ENCODE data around the gene CDH13. TPM values are rescaled to one million over a fixed set of nuclear protein-coding genes. Genes with fewer than 3 reads are reported as not detected.

Gene CDH13
- total and polyA plus RNA-seq, 2 experiments from 2014 or later = 1.6 to 4.4 TPM

DNA sequence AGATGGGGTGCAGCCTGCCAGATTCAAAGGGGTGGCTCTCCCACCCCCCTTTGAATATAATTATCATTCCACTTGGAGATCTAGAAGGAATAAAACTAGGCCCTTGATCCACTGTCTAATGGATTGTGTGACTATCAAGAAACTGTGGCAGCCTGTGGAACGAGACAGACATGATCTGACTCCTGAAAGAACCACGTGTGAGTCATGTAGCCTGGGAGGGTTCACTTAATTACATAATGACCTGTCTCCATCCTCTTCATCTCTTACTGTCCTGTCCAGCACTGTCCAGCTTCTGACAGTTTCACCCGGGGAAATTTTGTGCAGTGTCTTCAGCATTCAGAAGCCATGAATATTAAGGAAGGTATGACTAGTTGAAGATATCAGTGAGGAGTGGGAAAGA is 43.3 kb upstream of the CDH13 start (continued):
- TF ChIP-seq, protein P1, sequence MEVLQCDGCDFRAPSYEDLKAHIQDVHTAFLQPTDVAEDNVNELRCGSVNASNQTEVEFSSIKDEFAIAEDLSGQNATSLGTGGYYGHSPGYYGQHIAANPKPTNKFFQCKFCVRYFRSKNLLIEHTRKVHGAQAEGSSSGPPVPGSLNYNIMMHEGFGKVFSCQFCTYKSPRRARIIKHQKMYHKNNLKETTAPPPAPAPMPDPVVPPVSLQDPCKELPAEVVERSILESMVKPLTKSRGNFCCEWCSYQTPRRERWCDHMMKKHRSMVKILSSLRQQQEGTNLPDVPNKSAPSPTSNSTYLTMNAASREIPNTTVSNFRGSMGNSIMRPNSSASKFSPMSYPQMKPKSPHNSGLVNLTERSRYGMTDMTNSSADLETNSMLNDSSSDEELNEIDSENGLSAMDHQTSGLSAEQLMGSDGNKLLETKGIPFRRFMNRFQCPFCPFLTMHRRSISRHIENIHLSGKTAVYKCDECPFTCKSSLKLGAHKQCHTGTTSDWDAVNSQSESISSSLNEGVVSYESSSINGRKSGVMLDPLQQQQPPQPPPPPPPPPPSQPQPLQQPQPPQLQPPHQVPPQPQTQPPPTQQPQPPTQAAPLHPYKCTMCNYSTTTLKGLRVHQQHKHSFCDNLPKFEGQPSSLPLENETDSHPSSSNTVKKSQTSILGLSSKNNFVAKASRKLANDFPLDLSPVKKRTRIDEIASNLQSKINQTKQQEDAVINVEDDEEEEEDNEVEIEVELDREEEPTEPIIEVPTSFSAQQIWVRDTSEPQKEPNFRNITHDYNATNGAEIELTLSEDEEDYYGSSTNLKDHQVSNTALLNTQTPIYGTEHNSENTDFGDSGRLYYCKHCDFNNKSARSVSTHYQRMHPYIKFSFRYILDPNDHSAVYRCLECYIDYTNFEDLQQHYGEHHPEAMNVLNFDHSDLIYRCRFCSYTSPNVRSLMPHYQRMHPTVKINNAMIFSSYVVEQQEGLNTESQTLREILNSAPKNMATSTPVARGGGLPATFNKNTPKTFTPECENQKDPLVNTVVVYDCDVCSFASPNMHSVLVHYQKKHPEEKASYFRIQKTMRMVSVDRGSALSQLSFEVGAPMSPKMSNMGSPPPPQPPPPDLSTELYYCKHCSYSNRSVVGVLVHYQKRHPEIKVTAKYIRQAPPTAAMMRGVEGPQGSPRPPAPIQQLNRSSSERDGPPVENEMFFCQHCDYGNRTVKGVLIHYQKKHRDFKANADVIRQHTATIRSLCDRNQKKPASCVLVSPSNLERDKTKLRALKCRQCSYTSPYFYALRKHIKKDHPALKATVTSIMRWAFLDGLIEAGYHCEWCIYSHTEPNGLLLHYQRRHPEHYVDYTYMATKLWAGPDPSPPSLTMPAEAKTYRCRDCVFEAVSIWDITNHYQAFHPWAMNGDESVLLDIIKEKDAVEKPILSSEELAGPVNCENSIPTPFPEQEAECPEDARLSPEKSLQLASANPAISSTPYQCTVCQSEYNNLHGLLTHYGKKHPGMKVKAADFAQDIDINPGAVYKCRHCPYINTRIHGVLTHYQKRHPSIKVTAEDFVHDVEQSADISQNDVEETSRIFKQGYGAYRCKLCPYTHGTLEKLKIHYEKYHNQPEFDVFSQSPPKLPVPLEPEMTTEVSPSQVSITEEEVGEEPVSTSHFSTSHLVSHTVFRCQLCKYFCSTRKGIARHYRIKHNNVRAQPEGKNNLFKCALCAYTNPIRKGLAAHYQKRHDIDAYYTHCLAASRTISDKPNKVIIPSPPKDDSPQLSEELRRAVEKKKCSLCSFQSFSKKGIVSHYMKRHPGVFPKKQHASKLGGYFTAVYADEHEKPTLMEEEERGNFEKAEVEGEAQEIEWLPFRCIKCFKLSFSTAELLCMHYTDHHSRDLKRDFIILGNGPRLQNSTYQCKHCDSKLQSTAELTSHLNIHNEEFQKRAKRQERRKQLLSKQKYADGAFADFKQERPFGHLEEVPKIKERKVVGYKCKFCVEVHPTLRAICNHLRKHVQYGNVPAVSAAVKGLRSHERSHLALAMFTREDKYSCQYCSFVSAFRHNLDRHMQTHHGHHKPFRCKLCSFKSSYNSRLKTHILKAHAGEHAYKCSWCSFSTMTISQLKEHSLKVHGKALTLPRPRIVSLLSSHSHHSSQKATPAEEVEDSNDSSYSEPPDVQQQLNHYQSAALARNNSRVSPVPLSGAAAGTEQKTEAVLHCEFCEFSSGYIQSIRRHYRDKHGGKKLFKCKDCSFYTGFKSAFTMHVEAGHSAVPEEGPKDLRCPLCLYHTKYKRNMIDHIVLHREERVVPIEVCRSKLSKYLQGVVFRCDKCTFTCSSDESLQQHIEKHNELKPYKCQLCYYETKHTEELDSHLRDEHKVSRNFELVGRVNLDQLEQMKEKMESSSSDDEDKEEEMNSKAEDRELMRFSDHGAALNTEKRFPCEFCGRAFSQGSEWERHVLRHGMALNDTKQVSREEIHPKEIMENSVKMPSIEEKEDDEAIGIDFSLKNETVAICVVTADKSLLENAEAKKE (CRISPR knock-in tag; IDR thresholded peaks at IDR 0.05) = no peak
- TF ChIP-seq, protein P2, sequence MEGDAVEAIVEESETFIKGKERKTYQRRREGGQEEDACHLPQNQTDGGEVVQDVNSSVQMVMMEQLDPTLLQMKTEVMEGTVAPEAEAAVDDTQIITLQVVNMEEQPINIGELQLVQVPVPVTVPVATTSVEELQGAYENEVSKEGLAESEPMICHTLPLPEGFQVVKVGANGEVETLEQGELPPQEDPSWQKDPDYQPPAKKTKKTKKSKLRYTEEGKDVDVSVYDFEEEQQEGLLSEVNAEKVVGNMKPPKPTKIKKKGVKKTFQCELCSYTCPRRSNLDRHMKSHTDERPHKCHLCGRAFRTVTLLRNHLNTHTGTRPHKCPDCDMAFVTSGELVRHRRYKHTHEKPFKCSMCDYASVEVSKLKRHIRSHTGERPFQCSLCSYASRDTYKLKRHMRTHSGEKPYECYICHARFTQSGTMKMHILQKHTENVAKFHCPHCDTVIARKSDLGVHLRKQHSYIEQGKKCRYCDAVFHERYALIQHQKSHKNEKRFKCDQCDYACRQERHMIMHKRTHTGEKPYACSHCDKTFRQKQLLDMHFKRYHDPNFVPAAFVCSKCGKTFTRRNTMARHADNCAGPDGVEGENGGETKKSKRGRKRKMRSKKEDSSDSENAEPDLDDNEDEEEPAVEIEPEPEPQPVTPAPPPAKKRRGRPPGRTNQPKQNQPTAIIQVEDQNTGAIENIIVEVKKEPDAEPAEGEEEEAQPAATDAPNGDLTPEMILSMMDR (conservative IDR thresholded peaks at IDR 0.05; ENCODE audit: low read depth in 2 of 2) = no peak
- TF ChIP-seq, protein P3, sequence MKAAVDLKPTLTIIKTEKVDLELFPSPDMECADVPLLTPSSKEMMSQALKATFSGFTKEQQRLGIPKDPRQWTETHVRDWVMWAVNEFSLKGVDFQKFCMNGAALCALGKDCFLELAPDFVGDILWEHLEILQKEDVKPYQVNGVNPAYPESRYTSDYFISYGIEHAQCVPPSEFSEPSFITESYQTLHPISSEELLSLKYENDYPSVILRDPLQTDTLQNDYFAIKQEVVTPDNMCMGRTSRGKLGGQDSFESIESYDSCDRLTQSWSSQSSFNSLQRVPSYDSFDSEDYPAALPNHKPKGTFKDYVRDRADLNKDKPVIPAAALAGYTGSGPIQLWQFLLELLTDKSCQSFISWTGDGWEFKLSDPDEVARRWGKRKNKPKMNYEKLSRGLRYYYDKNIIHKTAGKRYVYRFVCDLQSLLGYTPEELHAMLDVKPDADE (IDR thresholded peaks at IDR 0.05) = no peak
- TF ChIP-seq ZNF114 (CRISPR knock-in tag; IDR thresholded peaks at IDR 0.05) (no peak), CREB1 (CRISPR knock-in tag; IDR thresholded peaks at IDR 0.05; ENCODE audit: low read depth) (no peak), EZH2 (IDR thresholded peaks at IDR 0.05; ENCODE audit: low read depth, unreplicated experiment) (no peak)

Data from GM23338 (cell line).